GM19238 (cell line): ENCODE results near the gene SZRD1.
A peak's percentile ranks its signal among the peaks of the same experiment; 100 is the strongest.
"Not testable (repeated sequence)": the region's sequence is repeated elsewhere in the genome, so short reads cannot be mapped to it uniquely, and the experiment has no call there.

Experiments used
- DNase-seq: peaks from one replicate; pipeline ENCODE4 v3.0.0; 2011; ENCODE audit warnings: low spot score; ENCODE audit not compliant: insufficient read length

Gene SZRD1

GRCh38 chr1:16366722-16367257 lies at the start of gene SZRD1:
SZRD1 (plus strand) TSS chr1:16367242; CDS start chr1:16367258, 16 bp downstream.
- peak; percentile 69 for DNase-seq

- DNase-seq = no peak
These were observed 48.5 kb upstream of the SZRD1 start for GRCh38 chr1:16318555-16318954.

- no peak for DNase-seq
These were observed 45.7 kb upstream of the SZRD1 start for GRCh38 chr1:16321176-16321867.

- DNase-seq = no peak
These were observed 42.6 kb upstream of the SZRD1 start for GRCh38 chr1:16324456-16324890.

- DNase-seq = no peak
These were observed 40.1 kb upstream of the SZRD1 start for GRCh38 chr1:16326833-16327404.

- DNase-seq = no peak
These were observed 32.2 kb upstream of the SZRD1 start for GRCh38 chr1:16334655-16335340.

GRCh38 chr1:16338961-16339360 lies 28.1 kb upstream of the SZRD1 start:
- DNase-seq = no peak

- DNase-seq = no peak
These were observed 26.4 kb upstream of the SZRD1 start for GRCh38 chr1:16340673-16341072.

GRCh38 chr1:16342331-16343062 lies 24.5 kb upstream of the SZRD1 start:
- no peak for DNase-seq

- DNase-seq = not testable (repeated sequence)
These were observed 23.8 kb upstream of the SZRD1 start for GRCh38 chr1:16343276-16343675.

GRCh38 chr1:16348414-16349182 lies 18.4 kb upstream of the SZRD1 start:
- no peak for DNase-seq

- no peak for DNase-seq
These were observed 17.1 kb upstream of the SZRD1 start for GRCh38 chr1:16349847-16350406.

- DNase-seq = no peak
These were observed 15.5 kb upstream of the SZRD1 start for GRCh38 chr1:16351456-16351993.

- DNase-seq = peak; percentile 88
These were observed 14.8 kb upstream of the SZRD1 start, which contains the start of gene FBXO42 for GRCh38 chr1:16351994-16352841. FBXO42 (minus strand) TSS chr1:16352480; CDS start chr1:16315418, 37,062 bp downstream.

GRCh38 chr1:16352842-16353535 lies 14.1 kb upstream of the SZRD1 start:
- no peak for DNase-seq

- no peak for DNase-seq
These were observed 12.4 kb upstream of the SZRD1 start for GRCh38 chr1:16354619-16355018.

GRCh38 chr1:16356867-16357266 lies 10.2 kb upstream of the SZRD1 start:
- no peak for DNase-seq

- not testable (repeated sequence) for DNase-seq
These were observed 1.9 kb upstream of the SZRD1 start for GRCh38 chr1:16365146-16365498.
